ENCODE data around the gene PCDHGA6.

- TF ChIP-seq CTCF (IDR thresholded peaks at IDR 0.05; ENCODE audit: low read length) (no peak), EZH2 (optimal IDR thresholded peaks at IDR 0.05; ENCODE audit: low read depth, low read length) (no peak), EZH2phosphoT487 (IDR thresholded peaks at IDR 0.05; ENCODE audit: low read length) (no peak)
Observed at GRCh38 chr5:141384471-141385267, 11.0 kb downstream of the PCDHGA6 start.
